ENCODE data around the gene DELE1.

- no peak for TF ChIP-seq CTCF (IDR thresholded peaks at IDR 0.05)
- no peak for TF ChIP-seq EP300 (IDR thresholded peaks at IDR 0.05)
- TF ChIP-seq POLR2A (IDR thresholded peaks at IDR 0.05): no peak
Observed at GRCh38 chr5:141875795-141876627, 47.7 kb upstream of the DELE1 start.

All from gastroesophageal sphincter (tissue), 3 donors.